ENCODE data around the gene MTLN. TPM values are rescaled to one million over a fixed set of nuclear protein-coding genes. Genes with fewer than 3 reads are reported as not detected.
"Not testable (repeated sequence)": the region's sequence is repeated elsewhere in the genome, so short reads cannot be mapped to it uniquely, and the experiment has no call there.

Gene MTLN
- total RNA-seq, 3 donors from 2014 or later: 68.2 to 88.3 (median 69.9) TPM

GRCh38 chr2:110221938-110222337, 9.6 kb upstream of the MTLN start:
- TF ChIP-seq POLR2A (IDR thresholded peaks at IDR 0.05): no peak
- no peak for TF ChIP-seq POLR2AphosphoS5 (IDR thresholded peaks at IDR 0.05)
- TF ChIP-seq CTCF (IDR thresholded peaks at IDR 0.05): no peak
- Histone ChIP-seq H3K4me3 (no peak overlapping the region), H3K9me3 (no peaks in the 10 kb centered on the region), H3K36me3 (no peaks in the 10 kb centered on the region), H3K27me3 (no peaks in the 10 kb centered on the region), H3K4me1 (no peaks in the 10 kb centered on the region), H3K27ac (no peak overlapping the region)
- no peak for DNase-seq (ENCODE audit: low spot score in 2 of 2)
- intact Hi-C loops (cut with DNase I; ENCODE audit: low total_unique reads): no loop called here

- no peak for DNase-seq (ENCODE audit: low spot score in 2 of 2)
- Histone ChIP-seq H3K4me1 (no peaks in the 10 kb centered on the region), H3K9me3 (no peaks in the 10 kb centered on the region), H3K27me3 (no peaks in the 10 kb centered on the region), H3K27ac (no peak overlapping the region), H3K36me3 (no peaks in the 10 kb centered on the region), H3K4me3 (no peak overlapping the region)
- intact Hi-C loops (cut with DNase I; ENCODE audit: low total_unique reads): no loop called here
- TF ChIP-seq POLR2AphosphoS5 (IDR thresholded peaks at IDR 0.05) (no peak), CTCF (IDR thresholded peaks at IDR 0.05) (no peak), POLR2A (IDR thresholded peaks at IDR 0.05) (no peak)
Observed at GRCh38 chr2:110220190-110220564, 7.8 kb upstream of the MTLN start.

- TF ChIP-seq POLR2AphosphoS5 (IDR thresholded peaks at IDR 0.05) (no peak), POLR2A (IDR thresholded peaks at IDR 0.05) (no peak), CTCF (IDR thresholded peaks at IDR 0.05) (no peak)
- intact Hi-C loops (cut with DNase I; ENCODE audit: low total_unique reads): no loop called here
- no peak overlapping the region for H3K4me3 ChIP-seq
- no peak overlapping the region for H3K27ac ChIP-seq
- H3K9me3 ChIP-seq: no peaks in the 10 kb centered on the region
- H3K4me1 ChIP-seq: no peaks in the 10 kb centered on the region
- H3K27me3 ChIP-seq: peaks cover 0 to 1% of the 10 kb centered on the region in 2 donors
- no peaks in the 10 kb centered on the region for H3K36me3 ChIP-seq
- DNase-seq (ENCODE audit: low spot score in 2 of 2): no peak
Observed at GRCh38 chr2:110219496-110220189, 7.3 kb upstream of the MTLN start.

GRCh38 chr2:110218889-110219288, 6.5 kb upstream of the MTLN start:
- H3K9me3 ChIP-seq; H3K27me3 ChIP-seq; intact Hi-C loops (cut with DNase I; ENCODE audit: low total_unique reads); DNase-seq (ENCODE audit: low spot score in 2 of 2); H3K27ac ChIP-seq; H3K4me1 ChIP-seq; H3K4me3 ChIP-seq; H3K36me3 ChIP-seq: not testable (repeated sequence)

GRCh38 chr2:110216803-110217202, 4.5 kb upstream of the MTLN start:
- Histone ChIP-seq H3K27ac (no peak overlapping the region), H3K4me3 (no peak overlapping the region), H3K36me3 (no peaks in the 10 kb centered on the region), H3K4me1 (no peaks in the 10 kb centered on the region), H3K27me3 (peaks cover 0 to 3% of the 10 kb centered on the region in 2 donors), H3K9me3 (no peaks in the 10 kb centered on the region)
- TF ChIP-seq POLR2A (IDR thresholded peaks at IDR 0.05) (no peak), CTCF (IDR thresholded peaks at IDR 0.05) (no peak), POLR2AphosphoS5 (IDR thresholded peaks at IDR 0.05) (no peak)
- intact Hi-C loops (cut with DNase I; ENCODE audit: low total_unique reads): no loop called here
- no peak for DNase-seq (ENCODE audit: low spot score in 2 of 2)

Measured in breast epithelium (tissue), 4 donors.